HFFc6 (cell line): Measurements from ENCODE around the gene ATPAF2. TPM values are rescaled to one million over a fixed set of nuclear protein-coding genes. Genes with fewer than 3 reads are reported as not detected.

Experiments
- DNase-seq: peaks from one replicate; pipeline ENCODE4 v3.0.0-alpha.2; 2018
- H3K27ac Mint-ChIP-seq: 2 replicates; pipeline ENCODE4 v1.8.0; 2020; ENCODE audit warnings: mild to moderate bottlenecking, mixed read lengths
- H3K27me3 Mint-ChIP-seq: 2 replicates; pipeline ENCODE4 v1.8.0; 2021; ENCODE audit warnings: mild to moderate bottlenecking, moderate library complexity, mixed read lengths; ENCODE audit not compliant: insufficient read depth
- H3K36me3 Mint-ChIP-seq: 2 replicates; pipeline ENCODE4 v1.8.0; 2021; ENCODE audit warnings: low read depth, mixed read lengths
- H3K4me1 Mint-ChIP-seq: 2 replicates; pipeline ENCODE4 v1.8.0; 2020; ENCODE audit warnings: low read depth, mixed read lengths
- H3K4me3 Mint-ChIP-seq: 2 replicates; pipeline ENCODE4 v1.8.0; 2020; ENCODE audit warnings: mild to moderate bottlenecking, moderate library complexity, mixed read lengths
- H3K9me3 Mint-ChIP-seq: 2 replicates; pipeline ENCODE4 v1.8.0; 2020; ENCODE audit warnings: mild to moderate bottlenecking, mixed read lengths
- CTCF ChIP-seq: fragments of 200-600 bp; sonication (generic); IDR thresholded peaks from 2 replicates; pipeline ENCODE4 v1.5.0; 2021; ENCODE audit warnings: antibody characterized with exemption, mild to moderate bottlenecking
- total RNA-seq, 6 experiments: library from RNA; stranded (reverse); fragmentation: NEBNext Ultra II Directional; extraction: Animal tissue kit (Norgen Biotek cat#: 25700); gene quantifications; 2 replicates in 1 of 6; 3 replicates in 5 of 6; pipeline ENCODE4 v1.2.3, GENCODE V29; 2021

ATPAF2 gene
- total RNA-seq, 6 experiments from 2014 or later: 21.5 to 28.4 (median 23.1) TPM

GRCh38 chr17:18040261-18040858 lies 1.4 kb upstream of the ATPAF2 start:
- no peak for DNase-seq
- H3K9me3 Mint-ChIP-seq: no peaks in the 10 kb centered on the region
- H3K36me3 Mint-ChIP-seq: no peaks in the 10 kb centered on the region; the same call in 1 of the 2 replicates
- H3K27me3 Mint-ChIP-seq: no peaks in the 10 kb centered on the region; the same call in 1 of the 2 replicates
- TF ChIP-seq CTCF: no peak
- H3K27ac Mint-ChIP-seq: peak overlapping the region; percentile 85
- H3K4me3 Mint-ChIP-seq: peak overlapping the region; percentile 90
- peaks cover 44% of the 10 kb centered on the region for H3K4me1 Mint-ChIP-seq

GRCh38 chr17:18039535-18040260 lies 730 bp upstream of the ATPAF2 start:
- Mint-ChIP-seq H3K9me3 (no peaks in the 10 kb centered on the region), H3K4me1 (peaks cover 44% of the 10 kb centered on the region), H3K27me3 (no peaks in the 10 kb centered on the region; the same call in 1 of the 2 replicates), H3K27ac (peak overlapping the region; percentile 89), H3K36me3 (no peaks in the 10 kb centered on the region; the same call in 1 of the 2 replicates), H3K4me3 (peak overlapping the region; percentile 90)
- DNase-seq: no peak
- TF ChIP-seq CTCF: no peak

GRCh38 chr17:18038149-18038850 lies 668 bp downstream of the ATPAF2 start:
- H3K4me3 Mint-ChIP-seq: peak overlapping the region; percentile 90

GRCh38 chr17:18037486-18037885 lies 1.5 kb downstream of the ATPAF2 start:
- no peak for TF ChIP-seq CTCF
- Mint-ChIP-seq H3K36me3 (no peaks in the 10 kb centered on the region; the same call in 1 of the 2 replicates), H3K4me1 (peaks cover 48% of the 10 kb centered on the region), H3K4me3 (peak overlapping the region; percentile 90), H3K27ac (0 out of 2 replicates have a peak overlapping the region, but pooled peaks have one; percentile 2), H3K27me3 (no peaks in the 10 kb centered on the region; the same call in 1 of the 2 replicates), H3K9me3 (no peaks in the 10 kb centered on the region)
- no peak for DNase-seq

More at GRCh38 chr17:18038149-18038850, 668 bp downstream of the ATPAF2 start:
- peak; percentile 20 for DNase-seq
- H3K27ac Mint-ChIP-seq: peak overlapping the region; percentile 89
- peaks cover 46% of the 10 kb centered on the region for H3K4me1 Mint-ChIP-seq
- H3K27me3 Mint-ChIP-seq: no peaks in the 10 kb centered on the region; the same call in 1 of the 2 replicates
- H3K36me3 Mint-ChIP-seq: no peaks in the 10 kb centered on the region; the same call in 1 of the 2 replicates
- no peaks in the 10 kb centered on the region for H3K9me3 Mint-ChIP-seq
- no peak for TF ChIP-seq CTCF

- H3K4me3 Mint-ChIP-seq: no peak overlapping the region
- no peak for DNase-seq
- H3K4me1 Mint-ChIP-seq: peaks cover 41% of the 10 kb centered on the region
- H3K36me3 Mint-ChIP-seq: no peaks in the 10 kb centered on the region; the same call in 1 of the 2 replicates
- H3K9me3 Mint-ChIP-seq: no peaks in the 10 kb centered on the region
- no peaks in the 10 kb centered on the region; the same call in 1 of the 2 replicates for H3K27me3 Mint-ChIP-seq
- TF ChIP-seq CTCF: no peak
- H3K27ac Mint-ChIP-seq: no peak overlapping the region
These were observed 3.3 kb downstream of the ATPAF2 start for GRCh38 chr17:18035704-18036103.
